GM12875 (cell line): ENCODE measurements around the gene EFHD1.
"Not testable (repeated sequence)": the region's sequence is repeated elsewhere in the genome, so short reads cannot be mapped to it uniquely, and the experiment has no call there.

Experiments
- H3K4me3 ChIP-seq: one replicate; pipeline ENCODE4 v1.5.1; 2011; ENCODE audit warnings: low read depth, low read length, control low read depth
- TF ChIP-seq, protein P1 (sequence below): IDR thresholded peaks from 2 replicates; pipeline ENCODE4 v1.5.1; 2011; ENCODE audit warnings: low read depth, mild to moderate bottlenecking, control low read depth, inconsistent platforms, low read length, moderate library complexity, borderline replicate concordance; ENCODE audit not compliant: insufficient read depth

EFHD1 gene

DNA sequence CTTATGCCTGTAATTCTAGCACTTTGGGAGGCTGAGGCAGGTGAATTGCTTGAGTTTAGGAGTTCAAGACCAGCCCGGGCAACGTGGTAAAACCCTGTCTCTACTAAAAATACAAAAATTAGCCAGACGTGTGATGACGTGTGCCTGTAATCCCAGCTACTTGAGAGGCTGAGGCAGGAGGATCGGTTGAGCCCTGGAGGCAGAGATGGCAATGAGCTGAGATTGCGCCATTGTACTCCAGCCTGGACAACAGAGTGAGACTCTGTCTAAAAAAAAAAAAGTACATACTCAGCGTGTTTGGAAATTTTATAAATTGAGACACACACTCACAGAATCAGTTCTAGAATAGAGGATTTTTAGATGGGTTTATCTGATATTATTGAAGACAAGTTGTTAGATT, 46.6 kb downstream of the EFHD1 start:
- no peak overlapping the region for H3K4me3 ChIP-seq
- TF ChIP-seq, protein P1, sequence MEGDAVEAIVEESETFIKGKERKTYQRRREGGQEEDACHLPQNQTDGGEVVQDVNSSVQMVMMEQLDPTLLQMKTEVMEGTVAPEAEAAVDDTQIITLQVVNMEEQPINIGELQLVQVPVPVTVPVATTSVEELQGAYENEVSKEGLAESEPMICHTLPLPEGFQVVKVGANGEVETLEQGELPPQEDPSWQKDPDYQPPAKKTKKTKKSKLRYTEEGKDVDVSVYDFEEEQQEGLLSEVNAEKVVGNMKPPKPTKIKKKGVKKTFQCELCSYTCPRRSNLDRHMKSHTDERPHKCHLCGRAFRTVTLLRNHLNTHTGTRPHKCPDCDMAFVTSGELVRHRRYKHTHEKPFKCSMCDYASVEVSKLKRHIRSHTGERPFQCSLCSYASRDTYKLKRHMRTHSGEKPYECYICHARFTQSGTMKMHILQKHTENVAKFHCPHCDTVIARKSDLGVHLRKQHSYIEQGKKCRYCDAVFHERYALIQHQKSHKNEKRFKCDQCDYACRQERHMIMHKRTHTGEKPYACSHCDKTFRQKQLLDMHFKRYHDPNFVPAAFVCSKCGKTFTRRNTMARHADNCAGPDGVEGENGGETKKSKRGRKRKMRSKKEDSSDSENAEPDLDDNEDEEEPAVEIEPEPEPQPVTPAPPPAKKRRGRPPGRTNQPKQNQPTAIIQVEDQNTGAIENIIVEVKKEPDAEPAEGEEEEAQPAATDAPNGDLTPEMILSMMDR: no peak

DNA sequence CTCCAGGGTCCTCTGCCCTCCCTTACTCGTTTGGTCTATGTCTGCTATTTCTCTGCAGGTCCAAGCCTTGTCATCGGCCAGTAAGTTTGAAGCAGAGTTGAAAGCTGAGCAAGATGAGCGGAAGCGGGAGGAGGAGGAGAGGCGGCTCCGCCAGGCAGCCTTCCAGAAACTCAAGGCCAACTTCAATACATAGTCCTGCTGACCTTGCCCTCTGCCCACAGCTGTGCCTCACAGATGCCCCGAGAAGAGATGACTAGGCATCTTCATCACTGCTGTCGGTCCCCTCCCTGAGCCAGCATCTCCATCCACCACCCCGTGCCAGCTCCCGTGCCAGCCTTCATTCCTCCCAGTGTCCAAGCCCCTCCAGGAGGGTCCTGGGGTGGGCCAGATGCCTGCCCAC, 48.1 kb downstream of the EFHD1 start:
- TF ChIP-seq, protein P1: no peak
- H3K4me3 ChIP-seq: no peak overlapping the region

DNA sequence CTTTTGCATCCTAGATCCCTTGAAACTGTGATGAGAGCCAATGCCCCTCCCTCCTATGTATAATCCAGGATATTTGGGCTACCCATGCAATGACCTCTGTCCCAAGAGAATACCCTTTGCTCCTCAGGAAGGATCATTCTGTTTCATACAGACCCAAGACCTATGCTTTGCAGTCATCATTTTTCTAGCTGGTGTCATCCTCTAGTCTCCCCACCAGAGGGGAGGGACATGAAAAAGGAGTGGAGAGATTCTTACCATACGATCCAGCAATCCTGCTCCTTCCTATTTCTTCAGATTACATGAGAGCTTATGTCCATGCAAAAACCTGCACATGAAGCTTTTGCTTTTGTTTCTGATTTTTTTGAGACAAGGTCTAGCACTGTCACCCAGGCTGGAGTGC, 50.0 kb downstream of the EFHD1 start:
- H3K4me3 ChIP-seq: no peak overlapping the region
- TF ChIP-seq, protein P1: no peak

DNA sequence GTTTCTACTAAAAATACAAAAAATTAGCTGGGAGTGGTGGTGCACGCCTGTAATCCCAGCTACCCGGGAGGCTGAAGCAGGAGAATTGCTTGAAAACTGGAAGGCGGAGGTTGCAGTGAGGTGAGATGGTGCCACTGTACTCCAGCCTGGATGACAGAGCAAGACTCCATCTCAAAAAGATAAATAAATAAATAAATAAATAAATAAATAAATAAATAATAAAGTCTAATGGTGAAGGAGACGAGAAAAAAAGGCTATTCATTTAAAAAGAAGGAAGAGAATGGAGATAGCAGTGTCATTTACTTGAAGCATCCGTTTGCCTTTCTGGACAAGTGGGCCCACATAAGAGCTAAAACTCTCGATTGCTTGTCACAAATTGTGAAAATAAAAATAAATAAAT, 52.0 kb downstream of the EFHD1 start:
- not testable (repeated sequence) for H3K4me3 ChIP-seq

DNA sequence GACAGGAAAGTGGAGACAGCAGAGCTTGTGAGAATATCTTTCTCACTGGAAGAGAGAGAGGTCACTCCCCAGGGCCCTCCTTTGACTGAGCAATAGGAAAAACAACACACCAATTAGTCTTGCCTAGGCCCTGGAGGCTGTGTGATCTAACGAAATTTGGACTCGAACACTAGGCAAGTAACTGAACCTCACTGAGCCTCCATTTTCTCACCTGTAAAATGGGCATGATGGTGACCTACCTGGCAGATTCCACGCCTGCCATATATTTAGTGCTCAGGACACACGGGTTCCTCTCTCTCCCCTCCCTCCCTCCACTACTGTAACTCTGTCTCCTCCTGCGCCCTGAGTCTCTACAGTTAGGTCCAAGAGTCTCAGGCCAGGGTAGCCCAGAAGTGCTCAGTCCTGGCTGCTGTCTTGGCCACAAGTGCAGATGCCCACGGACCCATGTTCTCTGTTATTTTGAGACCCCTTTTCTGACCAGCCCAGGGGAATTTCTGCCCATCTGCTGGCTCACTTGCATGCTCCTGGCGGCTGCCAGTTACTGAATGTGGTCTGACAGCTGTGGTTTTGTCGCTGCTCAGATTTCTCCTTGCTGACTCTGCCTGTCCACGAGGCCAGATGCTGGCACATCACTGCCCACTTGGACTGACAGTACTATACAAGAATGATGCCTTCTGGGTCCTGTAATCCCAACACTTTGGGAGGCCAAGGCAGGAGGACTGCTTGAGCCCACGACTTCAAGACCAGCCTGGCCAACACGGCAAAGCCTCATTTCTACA, 54.2 kb downstream of the EFHD1 start:
- TF ChIP-seq, protein P1: no peak
- H3K4me3 ChIP-seq: no peak overlapping the region

DNA sequence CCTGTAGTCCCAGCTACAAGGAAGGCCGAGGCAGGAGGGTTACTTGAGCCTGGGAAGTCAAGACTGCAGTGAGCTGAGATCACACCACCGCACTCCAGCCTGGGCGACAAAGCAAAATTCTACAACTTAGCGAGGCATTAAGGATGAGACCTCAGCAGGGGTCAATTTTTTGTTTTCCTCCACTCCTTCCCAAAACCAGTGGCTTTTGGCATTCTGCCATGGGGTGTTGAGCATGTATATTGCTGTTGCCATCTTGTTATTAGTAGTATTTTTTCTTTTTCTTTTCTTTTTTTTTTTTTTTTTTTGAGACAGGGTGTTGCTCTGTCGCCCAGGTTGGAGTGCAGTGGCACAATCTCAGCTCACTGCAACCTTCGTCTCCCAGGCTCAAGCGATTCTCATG, 54.8 kb downstream of the EFHD1 start:
- H3K4me3 ChIP-seq: no peak overlapping the region
- TF ChIP-seq, protein P1: no peak

DNA sequence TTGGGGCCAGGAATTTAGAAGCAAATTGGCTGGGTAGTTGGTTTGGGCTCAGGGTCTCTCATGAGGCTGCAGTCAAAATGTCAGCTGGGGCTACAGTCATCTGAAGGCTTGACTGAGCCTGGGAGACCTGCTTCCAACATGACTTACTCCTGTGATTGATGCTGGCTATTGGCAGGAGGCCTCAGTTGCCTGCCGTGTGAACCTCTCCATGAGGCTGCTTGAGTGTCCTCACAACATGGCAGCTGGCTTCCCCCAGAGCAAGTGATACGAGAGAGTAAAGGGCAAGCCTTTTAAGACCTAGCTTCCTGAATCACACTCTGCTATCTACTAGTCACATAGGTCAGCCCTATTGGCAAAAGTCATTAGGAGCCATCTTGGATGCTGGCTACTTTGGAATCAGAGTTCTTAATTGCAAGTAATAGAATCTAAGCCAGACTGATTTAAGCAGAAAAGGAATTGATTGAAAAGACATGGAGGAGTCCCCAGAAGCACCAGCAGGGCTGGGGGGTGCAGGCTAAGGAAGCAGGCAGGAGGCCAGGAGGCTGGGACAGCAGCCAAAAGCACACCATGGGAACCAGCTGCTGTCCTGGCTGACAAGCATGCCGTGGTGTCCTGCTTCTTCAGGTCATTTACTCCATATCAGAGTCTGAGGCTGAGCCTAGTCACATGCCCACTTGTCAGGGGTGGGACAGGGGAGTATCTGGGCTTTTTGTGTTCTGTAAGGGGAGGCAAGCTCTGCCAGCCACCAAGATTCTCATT, 55.9 kb downstream of the EFHD1 start:
- no peak overlapping the region for H3K4me3 ChIP-seq
- TF ChIP-seq, protein P1: no peak

DNA sequence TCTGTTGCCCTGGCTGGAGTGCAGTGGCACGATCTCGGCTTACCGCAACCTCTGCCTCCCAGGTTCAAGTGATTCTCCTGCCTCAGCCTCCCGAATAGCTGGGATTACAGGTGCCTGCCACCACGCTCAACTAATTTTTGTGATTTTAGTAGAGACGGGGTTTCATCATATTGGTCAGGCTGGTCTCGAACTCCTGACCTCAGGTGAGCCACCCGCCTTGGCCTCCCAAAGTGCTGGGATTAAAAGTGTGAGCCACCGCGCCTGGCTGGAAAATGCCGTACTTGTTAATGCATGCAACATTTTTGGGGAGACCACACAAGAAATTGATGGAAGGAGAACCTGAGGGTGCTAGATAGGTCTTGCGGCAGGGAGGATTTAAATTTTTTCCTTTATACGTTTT, 57.7 kb downstream of the EFHD1 start:
- H3K4me3 ChIP-seq: not testable (repeated sequence)
